DMS53 (cell line): ENCODE data around the gene MAGI1.

Source experiments
- DNase-seq: peaks from one replicate; lab custom pipeline; 2025; lab: John Stamatoyannopoulos, UW

MAGI1 gene

GRCh38 chr3:65484964-65485363 is 553.8 kb downstream of the MAGI1 start:
- no peak for DNase-seq

GRCh38 chr3:65483480-65483879 is 555.2 kb downstream of the MAGI1 start:
- peak; percentile 13 for DNase-seq

- DNase-seq = no peak
Observed at GRCh38 chr3:65483011-65483410, 555.7 kb downstream of the MAGI1 start.

GRCh38 chr3:65481085-65481484 is 557.6 kb downstream of the MAGI1 start:
- no peak for DNase-seq

- DNase-seq = peak; percentile 12
Observed at GRCh38 chr3:65479990-65480389, 558.7 kb downstream of the MAGI1 start.

- DNase-seq = no peak
Observed at GRCh38 chr3:65478551-65479500, 559.9 kb downstream of the MAGI1 start.

GRCh38 chr3:65473736-65474135 is 565.0 kb downstream of the MAGI1 start:
- DNase-seq = no peak

- DNase-seq = no peak
Observed at GRCh38 chr3:65472501-65472900, 566.2 kb downstream of the MAGI1 start.

- no peak for DNase-seq
Observed at GRCh38 chr3:65466300-65466988, 572.3 kb downstream of the MAGI1 start.

- DNase-seq = no peak
Observed at GRCh38 chr3:65449841-65450428, 588.8 kb downstream of the MAGI1 start.

- DNase-seq = no peak
Observed at GRCh38 chr3:65448120-65448519, 590.6 kb downstream of the MAGI1 start.

GRCh38 chr3:65445573-65446169 is 593.0 kb downstream of the MAGI1 start:
- no peak for DNase-seq

- DNase-seq = no peak
Observed at GRCh38 chr3:65444447-65444815, 594.3 kb downstream of the MAGI1 start.

- no peak for DNase-seq
Observed at GRCh38 chr3:65443739-65444446, 594.8 kb downstream of the MAGI1 start.

GRCh38 chr3:65439641-65440284 is 599.0 kb downstream of the MAGI1 start:
- peak; percentile 52 for DNase-seq

GRCh38 chr3:65438612-65439011 is 600.1 kb downstream of the MAGI1 start:
- DNase-seq = no peak

GRCh38 chr3:65438096-65438495 is 600.6 kb downstream of the MAGI1 start:
- DNase-seq = no peak

- peak; percentile 37 for DNase-seq
Observed at GRCh38 chr3:65436580-65436979, 602.1 kb downstream of the MAGI1 start.

GRCh38 chr3:65433480-65433879 is 605.2 kb downstream of the MAGI1 start:
- DNase-seq = no peak

- DNase-seq = no peak
Observed at GRCh38 chr3:65432388-65433003, 606.2 kb downstream of the MAGI1 start.

- peak; percentile 0 for DNase-seq
Observed at GRCh38 chr3:65425880-65426279, 612.8 kb downstream of the MAGI1 start.
